Measurements from ENCODE around the gene NRXN3.

GRCh38 chr14:79111987-79112501, 941.9 kb downstream of the NRXN3 start:
- TF ChIP-seq, protein P1, sequence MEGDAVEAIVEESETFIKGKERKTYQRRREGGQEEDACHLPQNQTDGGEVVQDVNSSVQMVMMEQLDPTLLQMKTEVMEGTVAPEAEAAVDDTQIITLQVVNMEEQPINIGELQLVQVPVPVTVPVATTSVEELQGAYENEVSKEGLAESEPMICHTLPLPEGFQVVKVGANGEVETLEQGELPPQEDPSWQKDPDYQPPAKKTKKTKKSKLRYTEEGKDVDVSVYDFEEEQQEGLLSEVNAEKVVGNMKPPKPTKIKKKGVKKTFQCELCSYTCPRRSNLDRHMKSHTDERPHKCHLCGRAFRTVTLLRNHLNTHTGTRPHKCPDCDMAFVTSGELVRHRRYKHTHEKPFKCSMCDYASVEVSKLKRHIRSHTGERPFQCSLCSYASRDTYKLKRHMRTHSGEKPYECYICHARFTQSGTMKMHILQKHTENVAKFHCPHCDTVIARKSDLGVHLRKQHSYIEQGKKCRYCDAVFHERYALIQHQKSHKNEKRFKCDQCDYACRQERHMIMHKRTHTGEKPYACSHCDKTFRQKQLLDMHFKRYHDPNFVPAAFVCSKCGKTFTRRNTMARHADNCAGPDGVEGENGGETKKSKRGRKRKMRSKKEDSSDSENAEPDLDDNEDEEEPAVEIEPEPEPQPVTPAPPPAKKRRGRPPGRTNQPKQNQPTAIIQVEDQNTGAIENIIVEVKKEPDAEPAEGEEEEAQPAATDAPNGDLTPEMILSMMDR (IDR thresholded peaks at IDR 0.05; ENCODE audit: poor library complexity, severe bottlenecking): no peak
- TF ChIP-seq POLR2AphosphoS5 (IDR thresholded peaks at IDR 0.05) (no peak), EP300 (conservative IDR thresholded peaks at IDR 0.05; ENCODE audit: poor library complexity, severe bottlenecking) (no peak)
